Skeletal muscle cell (primary cell): ENCODE data around the gene DGKB.
A peak's percentile ranks its signal among the peaks of the same experiment; 100 is the strongest.

Source experiments
- DNase-seq: peaks from one replicate; pipeline ENCODE4 v3.0.0-alpha.2; 2010; ENCODE audit warnings: low read depth
- H3K4me3 ChIP-seq: 2 replicates; pipeline ENCODE4 v1.5.1; 2011; ENCODE audit warnings: low read depth, mild to moderate bottlenecking, control low read depth, low read length, moderate library complexity

The DGKB gene

DNA sequence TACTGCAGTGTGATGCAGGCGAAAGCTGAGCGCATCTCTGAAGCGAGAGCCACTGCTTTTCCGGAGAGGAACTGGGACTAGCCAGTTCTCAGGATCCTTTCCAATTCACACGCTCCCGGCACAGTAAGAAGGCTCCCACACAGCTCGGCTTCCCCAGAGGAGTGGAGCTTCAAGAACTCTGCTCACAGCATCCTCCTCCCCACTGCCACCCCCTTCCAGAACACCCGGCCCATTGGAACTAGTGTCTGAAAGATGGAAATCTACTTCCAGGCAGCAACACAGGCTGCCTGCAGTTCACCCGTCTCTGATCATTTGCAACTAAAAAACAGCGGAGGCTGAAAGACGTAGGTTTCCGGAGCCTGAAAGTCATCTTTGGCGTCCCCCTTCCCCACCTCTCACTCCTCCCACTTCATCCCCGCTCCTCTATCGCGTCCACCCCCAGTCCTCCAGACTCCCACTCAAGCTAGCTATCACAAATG lies at the start of gene DGKB:
TSS of gene DGKB (minus strand) at position 163 of the 479 bp plus-strand sequence.
- H3K4me3 ChIP-seq: peak within 1 kb of the TSS; percentile 49
- DNase-seq: peak; percentile 24

DNA sequence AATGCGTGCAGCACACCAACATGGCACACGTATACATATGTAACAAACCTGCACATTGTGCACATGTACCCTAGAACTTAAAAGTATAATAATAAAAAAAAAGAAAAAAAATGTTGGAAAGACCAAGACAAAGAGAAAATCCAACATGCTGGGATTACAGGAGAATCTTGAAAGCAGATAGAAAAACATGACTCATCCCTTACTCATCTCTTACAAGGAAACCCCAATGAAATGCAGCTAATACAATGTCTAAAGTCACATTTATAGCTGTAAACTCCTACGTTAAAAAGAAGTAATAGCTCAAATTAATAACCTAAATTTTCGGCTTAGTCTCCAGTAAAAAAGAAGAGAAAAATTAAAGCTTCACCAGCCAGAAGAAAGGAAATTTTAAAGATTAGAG lies 47.5 kb upstream of the DGKB start:
- H3K4me3 ChIP-seq: no peak overlapping the region
- no peak for DNase-seq

DNA sequence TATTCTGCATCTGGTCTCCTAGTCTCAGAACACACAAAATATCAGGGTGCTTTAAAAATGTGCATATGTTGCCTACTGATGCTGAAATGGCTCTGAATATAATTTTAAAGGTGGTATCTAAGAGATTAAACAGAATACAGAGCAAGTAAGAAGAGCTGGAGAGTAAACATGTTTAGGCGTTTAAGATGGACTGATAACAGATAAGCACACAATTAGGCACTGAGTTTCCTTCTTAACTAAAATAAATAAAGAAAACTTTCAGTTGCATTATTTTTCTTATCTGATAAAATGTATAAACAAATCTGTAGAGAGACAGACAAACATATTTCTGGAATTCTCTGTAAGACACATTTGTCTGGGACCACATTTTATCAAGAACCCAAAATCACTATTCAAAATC lies 35.6 kb upstream of the DGKB start:
- DNase-seq: no peak
- no peak overlapping the region for H3K4me3 ChIP-seq

DNA sequence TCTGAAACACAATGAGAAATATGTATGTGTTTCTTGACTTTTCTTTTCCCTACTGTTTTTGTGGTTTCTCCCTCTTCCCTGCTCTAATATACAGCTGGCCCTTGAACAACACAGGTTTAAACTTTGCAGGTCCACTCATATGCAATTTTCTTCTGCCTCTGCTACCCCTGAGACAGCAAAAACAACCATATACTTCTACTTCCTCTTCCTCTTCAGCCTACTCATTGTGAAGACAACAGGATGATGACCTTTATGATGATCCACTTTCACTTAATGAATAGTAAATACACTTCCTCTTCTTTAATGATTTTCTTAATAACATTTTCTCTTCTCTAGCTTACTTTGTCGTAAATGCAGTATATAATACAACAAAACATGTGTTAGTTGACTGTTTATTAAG lies 35.0 kb upstream of the DGKB start:
- no peak overlapping the region for H3K4me3 ChIP-seq
- DNase-seq: no peak

DNA sequence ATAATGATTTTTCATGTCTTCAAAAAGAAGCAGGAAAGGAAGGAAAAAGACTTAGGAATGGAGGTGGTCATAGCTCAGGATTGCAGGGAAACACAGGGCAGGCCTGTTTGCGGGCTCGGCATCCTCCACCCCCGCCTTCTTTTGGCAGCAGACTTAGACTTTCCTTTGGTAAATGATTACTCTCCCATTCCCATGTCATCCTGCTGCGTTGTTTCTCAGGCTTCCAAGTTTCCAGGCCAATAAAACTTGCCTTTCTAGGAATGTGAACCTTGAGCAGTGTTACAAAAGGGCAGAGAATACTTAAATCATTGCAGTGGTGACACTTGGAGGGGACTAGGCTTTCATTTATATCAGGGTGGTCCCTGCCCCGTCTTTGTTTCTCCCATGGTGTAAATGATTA lies 34.0 kb upstream of the DGKB start:
- H3K4me3 ChIP-seq: no peak overlapping the region
- peak; percentile 36 for DNase-seq

DNA sequence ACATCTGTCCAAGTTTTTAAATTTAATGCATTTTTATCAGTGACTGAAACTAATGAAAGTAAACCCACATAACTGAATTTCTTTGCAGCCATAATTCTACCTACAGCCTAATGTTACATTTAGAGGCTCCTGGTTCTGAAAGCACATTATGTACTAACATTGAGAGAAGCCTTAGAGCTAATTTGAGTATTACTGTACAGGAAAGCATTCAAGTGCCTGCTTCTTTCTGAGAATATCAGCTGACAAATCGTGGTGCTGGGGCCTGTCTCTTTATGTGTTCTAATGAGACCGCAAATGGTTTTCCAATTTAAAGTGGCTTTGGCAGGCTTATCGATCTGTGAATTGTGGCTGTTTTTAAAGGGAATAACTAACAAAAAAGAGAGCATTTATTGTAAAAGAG lies 32.3 kb upstream of the DGKB start:
- H3K4me3 ChIP-seq: no peak overlapping the region
- DNase-seq: no peak

DNA sequence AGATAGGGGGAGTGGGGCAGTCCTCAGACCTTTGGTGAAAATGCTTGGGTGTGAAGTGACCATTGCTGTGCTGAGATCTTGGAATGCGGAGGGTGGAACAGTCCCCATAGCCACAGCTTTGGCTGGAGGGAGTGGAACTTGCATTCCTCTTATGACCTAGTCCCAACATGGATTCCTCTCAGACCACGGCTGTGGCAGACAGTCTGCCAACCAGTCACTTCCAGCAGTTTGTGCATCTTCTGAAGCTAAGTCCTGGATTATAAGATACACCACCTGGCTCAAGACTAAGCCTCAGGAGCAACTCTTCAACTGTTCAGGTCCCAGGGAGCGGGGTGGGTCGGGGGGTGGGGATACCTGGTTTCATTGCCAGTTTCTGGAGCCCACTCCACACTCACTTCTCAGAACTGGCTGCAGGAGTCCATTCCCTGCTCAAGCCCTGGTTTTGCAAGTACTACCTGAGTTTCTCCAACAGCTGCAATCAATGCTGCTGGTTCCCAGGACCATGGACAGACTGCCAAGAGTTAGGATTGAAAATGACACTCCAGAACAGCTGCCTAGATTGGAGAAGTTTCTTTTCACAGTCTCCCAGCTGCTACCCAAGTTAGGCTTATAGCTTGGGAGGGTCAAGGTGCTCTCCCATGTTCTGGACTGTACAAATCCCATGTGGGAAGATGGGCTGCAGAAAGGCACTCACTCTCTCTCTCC lies 29.1 kb upstream of the DGKB start:
- H3K4me3 ChIP-seq: no peak overlapping the region
- DNase-seq: no peak

DNA sequence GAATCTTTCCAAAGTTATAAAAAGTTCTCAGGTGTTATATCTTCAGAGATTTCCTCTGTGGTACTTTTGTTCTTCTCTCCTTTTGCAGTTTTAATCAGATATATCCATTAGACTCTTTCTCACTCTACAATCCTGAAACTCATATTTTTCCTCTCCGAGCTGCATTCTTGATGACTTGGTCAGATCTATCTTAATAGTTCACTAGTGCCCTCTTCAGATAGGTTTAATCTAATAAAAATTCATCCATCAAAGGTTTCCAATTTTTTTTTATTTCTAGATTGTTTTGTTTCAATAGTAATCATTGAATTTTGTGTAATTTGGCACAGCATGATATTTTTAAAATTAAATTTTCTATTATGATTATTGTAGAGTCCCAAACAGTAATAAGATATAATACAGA lies 21.8 kb upstream of the DGKB start:
- no peak for DNase-seq
- H3K4me3 ChIP-seq: no peak overlapping the region

DNA sequence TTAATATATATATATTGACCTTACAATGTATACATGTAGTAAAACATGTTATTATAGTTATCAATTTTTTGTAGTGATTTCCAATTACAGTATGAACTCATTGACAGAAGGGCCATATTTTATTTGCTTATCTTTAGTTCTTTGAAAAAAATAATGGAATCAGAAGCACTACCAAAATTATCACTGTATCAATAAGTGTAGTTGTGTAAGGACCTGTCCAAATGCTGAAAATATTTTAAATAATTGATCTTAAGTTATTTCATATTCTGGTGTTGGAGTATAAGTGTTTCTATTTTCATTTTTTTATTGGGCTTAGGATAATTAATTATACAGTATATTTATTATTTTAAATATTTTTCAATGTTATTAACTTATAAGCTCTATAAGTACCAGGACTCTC lies 8.5 kb upstream of the DGKB start:
- DNase-seq: no peak
- H3K4me3 ChIP-seq: no peak overlapping the region

DNA sequence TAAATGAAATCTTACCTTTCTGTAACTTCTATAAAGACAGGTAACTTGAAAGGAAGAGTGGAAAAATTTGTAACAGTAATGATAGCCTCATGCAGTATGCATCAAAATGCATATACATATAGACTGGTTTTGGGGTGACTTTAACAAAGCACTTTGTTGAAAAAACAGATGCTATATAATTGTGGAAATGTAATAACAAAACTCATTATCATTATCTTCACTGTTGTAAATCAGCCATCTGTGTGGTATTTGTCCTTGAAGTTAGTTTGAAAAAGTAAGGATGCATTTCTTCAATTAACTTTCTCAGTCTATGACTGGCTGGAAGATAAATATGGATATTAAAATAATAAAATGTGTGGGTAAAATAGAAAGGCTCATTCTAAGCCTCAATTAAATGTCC lies 6.1 kb upstream of the DGKB start:
- no peak overlapping the region for H3K4me3 ChIP-seq
- DNase-seq: no peak

DNA sequence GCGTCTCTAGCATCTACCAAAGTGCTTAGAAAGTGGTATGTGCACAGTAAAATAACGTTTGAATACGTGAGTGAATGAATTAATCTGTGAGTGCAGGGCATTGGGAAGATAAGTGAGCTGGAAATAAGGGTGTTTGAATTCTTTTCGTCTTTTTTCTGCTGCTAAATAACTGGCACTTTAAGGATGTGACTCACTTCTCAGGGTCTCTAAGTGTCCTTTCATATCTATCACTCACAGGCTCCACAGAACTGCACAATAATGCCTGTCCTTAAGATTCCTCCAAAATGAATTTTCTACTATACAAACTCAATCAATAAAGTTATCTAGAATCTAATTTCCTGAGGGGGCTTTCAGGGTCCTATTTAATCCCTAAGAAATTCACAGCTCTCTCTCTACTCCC lies 3.2 kb upstream of the DGKB start:
- no peak for DNase-seq
- H3K4me3 ChIP-seq: no peak overlapping the region

DNA sequence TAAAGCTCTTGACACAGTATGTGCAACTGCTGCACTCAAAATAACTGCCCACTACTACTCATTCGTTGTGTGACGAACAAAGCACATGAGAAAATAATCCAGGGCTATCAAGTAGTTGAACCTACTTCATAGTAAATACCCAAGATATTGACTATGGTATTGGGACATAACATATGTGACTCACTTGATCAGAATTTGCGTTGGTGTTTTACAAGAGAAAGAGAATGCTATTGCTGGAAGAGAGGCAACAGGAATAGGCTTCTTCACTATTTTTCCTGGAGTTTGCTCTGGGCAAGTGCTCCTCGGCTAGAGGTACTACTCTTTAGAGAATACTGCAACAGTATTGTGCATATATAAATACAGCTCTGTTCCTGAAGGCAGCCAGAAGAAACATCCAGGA lies 2.5 kb downstream of the DGKB start:
- DNase-seq: no peak

DNA sequence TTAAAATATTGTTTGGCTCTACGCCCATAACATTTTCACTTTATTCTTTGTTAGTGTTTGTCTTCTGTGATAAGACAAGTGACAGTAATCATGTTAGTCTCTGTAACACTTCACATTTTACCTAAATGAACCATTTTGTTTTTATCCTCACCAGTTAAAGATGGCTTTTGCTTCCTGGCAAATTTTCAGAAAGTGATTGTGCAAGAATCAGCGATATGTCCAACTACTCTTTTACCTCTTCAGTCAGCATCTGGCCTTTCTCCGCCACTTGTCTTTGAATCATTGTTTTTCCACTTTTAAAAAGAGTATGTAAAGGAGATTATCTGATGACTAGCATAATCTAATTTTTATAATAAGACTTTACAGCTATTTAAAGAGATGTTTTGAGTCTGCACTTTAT lies 3.5 kb downstream of the DGKB start:
- no peak overlapping the region for H3K4me3 ChIP-seq
- DNase-seq: peak; percentile 7

More for the DNA sequence above, 2.5 kb downstream of the DGKB start:
- H3K4me3 ChIP-seq: no peak overlapping the region

DNA sequence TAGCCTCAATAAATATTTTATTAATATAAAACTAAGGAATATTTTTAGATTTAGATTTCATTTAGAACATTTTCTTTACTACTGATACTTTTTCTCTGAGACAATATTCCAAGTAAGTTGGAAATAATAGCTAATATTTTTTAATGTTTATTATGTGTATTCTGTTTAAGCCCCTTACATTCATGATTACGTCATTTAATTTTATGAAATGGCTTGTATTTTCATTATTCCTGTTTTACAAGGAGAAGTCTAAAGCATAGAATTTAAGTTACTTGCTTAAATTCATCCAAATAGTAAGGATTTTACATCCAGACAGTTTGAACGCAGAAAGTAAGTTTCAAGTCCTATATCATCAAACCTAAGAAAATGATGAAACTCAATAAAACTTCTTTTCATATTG lies 6.1 kb downstream of the DGKB start:
- H3K4me3 ChIP-seq: no peak overlapping the region
- DNase-seq: no peak

DNA sequence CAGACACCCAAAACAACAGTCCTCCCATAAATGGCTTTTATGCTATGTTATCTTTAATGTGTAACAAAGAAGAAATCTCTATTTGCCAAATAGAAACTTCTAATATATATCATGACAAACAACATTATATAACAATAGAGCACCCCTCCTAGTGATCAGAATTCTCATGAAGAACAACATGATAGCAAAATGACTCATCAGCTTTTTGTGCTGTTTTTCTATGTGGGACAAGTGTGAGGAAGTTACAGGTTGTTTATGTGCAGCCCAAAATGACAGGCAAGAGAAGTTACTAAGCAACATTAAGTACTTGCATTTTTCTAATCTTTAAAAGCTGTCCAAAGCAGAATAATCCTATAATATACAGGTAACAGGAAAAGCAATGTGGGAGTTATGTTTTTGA lies 7.7 kb downstream of the DGKB start:
- DNase-seq: no peak
- H3K4me3 ChIP-seq: no peak overlapping the region

DNA sequence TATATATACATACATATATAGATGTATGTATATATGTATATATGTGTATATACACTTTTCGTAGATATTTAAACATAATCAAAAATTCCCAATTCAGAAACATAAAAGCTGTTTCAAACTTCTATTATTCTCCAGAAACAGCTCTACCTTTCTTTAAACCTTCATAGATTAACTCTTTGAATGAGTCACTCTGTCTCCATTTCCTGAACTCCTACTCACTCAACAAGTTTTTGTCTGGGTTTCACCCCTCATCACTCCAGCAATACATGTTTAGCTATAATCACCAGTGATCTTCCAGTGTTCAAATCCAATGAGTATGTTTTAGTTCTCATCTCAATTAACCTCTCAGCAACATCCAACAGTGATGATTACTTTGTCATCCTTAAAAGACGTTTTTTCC lies 9.6 kb downstream of the DGKB start:
- no peak overlapping the region for H3K4me3 ChIP-seq
- no peak for DNase-seq

DNA sequence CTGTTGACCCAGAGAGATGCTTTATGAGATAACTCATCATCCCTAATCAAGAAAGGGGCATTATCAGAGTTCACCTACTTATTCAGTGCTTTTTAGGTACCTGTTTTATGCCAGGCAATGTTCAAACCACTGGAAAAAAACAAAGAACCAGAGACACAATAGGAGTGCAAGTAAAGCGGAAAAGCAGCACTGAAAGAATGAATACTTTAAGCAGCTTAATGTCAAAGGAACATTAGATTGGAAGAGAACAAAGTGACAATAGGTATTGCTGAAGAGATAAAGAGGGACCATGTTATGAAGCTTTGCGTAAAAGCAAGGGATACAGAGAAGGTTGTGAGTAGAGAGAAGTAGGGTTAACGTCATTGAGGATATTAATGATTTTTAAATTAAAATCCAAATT lies 11.3 kb downstream of the DGKB start:
- H3K4me3 ChIP-seq: no peak overlapping the region
- DNase-seq: no peak

DNA sequence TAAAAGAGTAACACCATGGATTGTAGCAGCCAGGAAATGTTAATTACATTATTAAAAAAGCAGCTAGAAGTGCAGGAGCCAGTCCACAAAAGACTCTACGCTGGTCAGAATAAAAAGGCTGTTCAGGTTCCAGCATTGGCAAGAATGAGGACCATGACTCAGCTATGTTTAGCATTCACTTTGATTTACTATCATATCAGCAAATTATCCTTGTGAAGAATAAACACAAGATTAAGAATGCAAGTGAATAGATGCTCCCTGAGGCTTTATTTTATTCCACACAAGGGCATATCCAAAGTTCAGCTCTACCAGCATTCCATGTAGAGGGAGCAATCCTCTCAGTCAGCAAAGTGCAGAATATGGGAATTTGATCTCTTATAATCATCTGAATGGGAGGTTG lies 13.6 kb downstream of the DGKB start:
- peak; percentile 6 for DNase-seq
- no peak overlapping the region for H3K4me3 ChIP-seq

DNA sequence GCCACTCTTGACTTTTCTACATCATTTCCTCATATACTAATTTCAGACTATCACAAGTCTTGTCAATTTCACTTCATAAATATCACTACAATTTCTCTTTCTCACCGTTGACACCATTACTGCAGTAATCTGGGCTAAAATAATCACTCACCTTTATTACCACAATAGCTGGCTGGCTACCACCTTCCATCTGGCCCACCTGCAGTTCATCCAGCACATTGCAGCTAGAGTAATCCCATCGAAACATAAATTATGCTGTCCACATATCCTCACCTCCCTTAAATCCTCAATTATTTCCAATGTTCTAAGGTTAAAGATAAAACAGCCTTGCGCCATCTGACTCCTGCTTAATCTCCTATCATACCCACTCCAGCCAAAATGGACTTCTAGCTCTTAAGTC lies 16.0 kb downstream of the DGKB start:
- H3K4me3 ChIP-seq: no peak overlapping the region
- DNase-seq: no peak

DNA sequence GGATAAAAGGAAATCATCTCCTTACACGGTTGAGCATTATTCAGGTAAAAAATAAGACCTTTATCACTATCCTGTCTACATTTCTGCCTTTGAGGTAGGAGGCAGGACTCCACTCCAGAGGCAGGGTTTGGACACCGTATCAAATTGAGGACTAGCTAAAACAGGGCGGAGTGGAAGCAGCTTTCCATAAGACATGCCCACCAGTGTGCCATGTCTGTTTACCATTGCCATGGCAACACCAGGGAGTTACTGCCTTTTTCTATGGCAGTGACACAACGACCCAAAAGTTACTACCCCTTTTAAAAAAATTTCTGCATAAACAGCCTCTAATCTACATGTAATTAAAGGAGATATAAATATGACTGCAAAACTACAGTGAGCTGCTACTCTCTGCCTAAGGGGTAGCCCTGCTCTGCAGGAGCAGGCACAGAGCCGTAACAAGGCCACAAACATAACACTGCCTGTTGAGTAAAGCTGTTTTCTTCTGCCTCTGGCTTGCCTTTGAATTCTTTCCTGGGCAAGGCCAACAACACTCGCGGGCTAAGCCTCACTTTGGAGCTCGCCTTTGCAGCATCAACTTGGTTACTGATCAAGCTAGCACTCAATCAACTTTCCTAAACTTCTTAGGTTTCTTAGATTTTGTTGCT lies 26.5 kb downstream of the DGKB start:
- H3K4me3 ChIP-seq: no peak overlapping the region

DNA sequence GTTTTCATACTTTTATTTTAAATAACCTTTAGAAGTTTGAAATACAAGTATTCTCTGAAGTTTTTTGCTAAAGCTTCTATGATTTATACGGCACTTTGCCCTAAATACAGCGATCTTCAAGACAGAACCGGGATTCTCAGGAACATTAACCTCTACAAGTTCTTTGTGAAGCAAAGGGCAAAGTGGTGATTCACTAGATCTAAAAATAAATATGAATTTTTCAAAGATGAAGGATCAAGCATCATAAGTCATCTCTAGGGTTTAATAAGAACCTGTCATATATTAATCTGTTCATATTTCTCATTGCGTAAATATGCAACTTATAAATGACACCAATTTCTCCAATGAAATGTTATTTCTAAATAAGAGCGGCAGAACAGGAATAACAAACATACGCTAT lies 30.7 kb downstream of the DGKB start:
- no peak overlapping the region for H3K4me3 ChIP-seq
- no peak for DNase-seq

More for the DNA sequence above, 26.5 kb downstream of the DGKB start:
- DNase-seq: no peak
